Activated CD4-positive, alpha-beta T cell treated with anti-CD3 and anti-CD28 coated beads, Interleukin-2, amount 10 ng/mL, durations not matched to agents 7 days and 5 days (primary cell): ENCODE results near the gene WRNIP1. TPM values are rescaled to one million over a fixed set of nuclear protein-coding genes. Genes with fewer than 3 reads are reported as not detected.
A peak's percentile ranks its signal among the peaks of the same experiment; 100 is the strongest.

Experiments
- CTCF ChIA-PET: fragments of 350-600 bp; sonication (Branson Sonifier 250); formaldehyde crosslinking; loops from one replicate; lab custom pipeline; 2021; ENCODE audit warnings: antibody characterized with exemption; lab: Charles Lee
- POLR2A ChIA-PET: fragments of 350-600 bp; sonication (Branson Sonifier 250); formaldehyde crosslinking; loops from one replicate; lab custom pipeline; 2021; ENCODE audit warnings: antibody characterized with exemption; lab: Charles Lee
- DNase-seq: peaks from one replicate; pipeline ENCODE4 v3.0.0-alpha.2; 2020
- H3K27ac Mint-ChIP-seq: one replicate; pipeline ENCODE4 v1.8.0; 2021; ENCODE audit warnings: mild to moderate bottlenecking, moderate library complexity, mixed read lengths
- H3K27me3 Mint-ChIP-seq: one replicate; pipeline ENCODE4 v1.8.0; 2021; ENCODE audit warnings: mixed read lengths
- H3K36me3 Mint-ChIP-seq: one replicate; pipeline ENCODE4 v1.8.0; 2021; ENCODE audit warnings: low read depth, mixed read lengths
- H3K4me1 Mint-ChIP-seq: one replicate; pipeline ENCODE4 v1.8.0; 2021; ENCODE audit warnings: mixed read lengths
- H3K4me3 Mint-ChIP-seq: one replicate; pipeline ENCODE4 v1.8.0; 2021; ENCODE audit warnings: mild to moderate bottlenecking, moderate library complexity, mixed read lengths
- H3K9me3 Mint-ChIP-seq: one replicate; pipeline ENCODE4 v1.8.0; 2021; ENCODE audit warnings: mixed read lengths
- total RNA-seq, 2 experiments: library from RNA; stranded (reverse); gene quantifications; one replicate each; pipeline ENCODE4 v1.2.3, GENCODE V29; 2021

Gene WRNIP1
- total RNA-seq = 10 to 100 TPM; 48.0 to 50.5 TPM

DNA sequence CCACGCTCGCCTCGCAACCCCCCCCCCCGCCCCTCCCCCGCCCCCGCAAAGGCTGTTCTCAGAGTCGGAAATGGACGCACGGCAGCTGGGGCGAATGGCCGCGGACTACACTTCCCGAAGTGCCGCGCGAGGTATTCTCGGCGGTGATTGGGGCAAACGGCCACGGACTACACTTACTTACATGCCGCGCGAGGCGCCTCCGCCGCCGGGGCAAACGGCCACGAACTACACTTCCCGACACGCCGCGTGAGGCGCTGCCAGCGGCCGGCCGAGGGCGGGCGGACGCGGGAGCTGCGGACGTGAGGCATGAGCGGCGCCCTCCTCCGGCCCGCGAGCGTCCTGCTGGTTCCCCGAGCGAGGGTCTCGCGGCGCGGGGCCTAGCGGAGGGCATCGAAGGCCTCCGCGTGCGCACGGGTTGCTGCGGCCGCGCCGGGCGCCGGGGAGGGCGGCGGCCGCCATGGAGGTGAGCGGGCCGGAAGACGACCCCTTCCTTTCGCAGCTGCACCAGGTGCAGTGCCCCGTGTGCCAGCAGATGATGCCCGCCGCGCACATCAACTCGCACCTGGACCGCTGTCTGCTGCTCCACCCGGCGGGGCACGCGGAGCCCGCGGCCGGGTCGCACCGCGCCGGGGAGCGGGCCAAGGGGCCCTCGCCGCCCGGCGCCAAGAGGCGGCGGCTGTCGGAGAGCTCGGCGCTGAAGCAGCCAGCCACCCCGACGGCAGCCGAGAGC lies at the start of gene WRNIP1:
Gene WRNIP1 (plus strand): TSS at position 228 of the 730 bp plus-strand sequence. CDS start 230 bp downstream, at position 458.
- Mint-ChIP-seq H3K9me3 (no peaks in the 10 kb centered on the region), H3K27me3 (no peaks in the 10 kb centered on the region), H3K4me3 (peak within 1 kb of the TSS; percentile 94), H3K4me1 (peaks cover 56% of the 10 kb centered on the region), H3K36me3 (peaks cover 25% of the 10 kb centered on the region), H3K27ac (peak within 1 kb of the TSS; percentile 96)
- POLR2A ChIA-PET = interaction anchor here (0.7 to 1.7 kb wide), 3 partner anchors 32 to 303 kb away, joined by 3 to 16 read pairs (median 4); partner anchors contain the start of gene RIPK1
- peak; percentile 98 for DNase-seq
- CTCF ChIA-PET = interaction anchor here (0.6 to 3.6 kb wide), 27 partner anchors 8 to 309 kb away, joined by 3 to 22 read pairs (median 4); partner anchors contain the start of genes MYLK4, RIPK1 and SERPINB1

DNA sequence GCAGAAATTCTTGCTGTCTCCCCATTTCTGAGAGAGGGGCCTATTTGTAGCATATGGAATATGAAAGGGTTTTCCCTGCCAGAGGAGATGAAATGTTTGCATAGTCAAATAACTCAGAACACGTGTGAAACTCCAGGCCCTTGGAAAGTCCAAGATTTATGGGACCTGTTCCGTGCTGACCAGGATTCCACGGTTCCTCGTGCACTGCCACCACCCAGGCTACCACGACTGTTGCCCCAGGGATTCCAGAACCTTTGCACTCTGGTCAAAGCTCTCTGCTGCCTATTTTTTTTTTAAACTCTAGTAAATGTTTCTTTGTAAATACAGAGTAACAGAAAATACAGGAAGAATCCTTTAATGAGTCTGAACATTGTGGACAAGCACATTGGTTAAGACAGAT lies 49.5 kb upstream of the WRNIP1 start:
- Mint-ChIP-seq H3K27me3 (peaks cover 8% of the 10 kb centered on the region), H3K4me3 (no peak overlapping the region), H3K4me1 (no peaks in the 10 kb centered on the region), H3K36me3 (no peaks in the 10 kb centered on the region), H3K27ac (no peak overlapping the region), H3K9me3 (no peaks in the 10 kb centered on the region)
- DNase-seq = no peak
- POLR2A ChIA-PET = no interaction called here
- CTCF ChIA-PET = interaction anchor here (1.5 kb wide), 1 partner anchor 31 kb away, joined by 3 read pairs; no protein-coding TSS in a partner anchor

DNA sequence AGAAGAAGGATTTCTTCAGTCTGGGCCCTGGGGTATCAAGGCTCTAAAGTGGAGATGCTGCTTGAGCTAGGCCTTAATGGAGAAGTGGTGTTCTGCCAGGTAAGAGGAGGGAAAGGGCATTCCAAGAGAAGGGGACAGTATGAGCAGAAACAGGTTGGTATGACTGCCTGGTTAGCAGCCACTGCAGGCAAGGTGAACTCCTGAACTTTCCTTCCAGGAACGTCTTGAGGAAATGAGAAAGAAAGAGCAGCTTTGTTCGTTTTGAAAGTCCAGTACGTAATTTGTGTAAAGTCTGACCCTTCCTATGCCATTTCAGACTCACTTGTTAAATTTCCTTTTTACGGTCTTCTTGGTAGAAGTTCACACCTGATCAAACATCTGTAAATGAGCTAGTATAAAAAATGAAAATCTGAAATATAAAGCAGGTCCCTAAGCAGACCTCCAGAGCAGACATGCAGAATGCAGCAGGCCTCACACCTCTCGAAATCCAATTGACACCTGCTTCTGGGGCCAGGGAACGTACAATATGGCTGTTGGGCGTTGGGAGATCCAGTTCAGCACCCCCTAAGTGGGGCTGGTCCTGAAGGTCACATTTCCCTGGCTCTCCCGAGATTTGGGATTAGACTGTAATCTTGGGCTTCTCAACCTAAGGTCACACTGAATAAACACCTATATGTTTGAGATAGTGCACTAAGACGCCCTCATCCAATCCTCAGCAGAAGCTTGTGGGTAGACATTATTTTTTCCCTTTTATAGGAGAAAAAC lies 48.1 kb upstream of the WRNIP1 start:
- POLR2A ChIA-PET = no interaction called here
- peaks cover 2% of the 10 kb centered on the region for H3K27me3 Mint-ChIP-seq
- H3K9me3 Mint-ChIP-seq = no peaks in the 10 kb centered on the region
- CTCF ChIA-PET = interaction anchor here (0.6 kb wide), 1 partner anchor 1135 kb away, joined by 4 read pairs; no protein-coding TSS in a partner anchor
- no peak overlapping the region for H3K4me3 Mint-ChIP-seq
- no peaks in the 10 kb centered on the region for H3K36me3 Mint-ChIP-seq
- no peaks in the 10 kb centered on the region for H3K4me1 Mint-ChIP-seq
- H3K27ac Mint-ChIP-seq = no peak overlapping the region
- DNase-seq = no peak

DNA sequence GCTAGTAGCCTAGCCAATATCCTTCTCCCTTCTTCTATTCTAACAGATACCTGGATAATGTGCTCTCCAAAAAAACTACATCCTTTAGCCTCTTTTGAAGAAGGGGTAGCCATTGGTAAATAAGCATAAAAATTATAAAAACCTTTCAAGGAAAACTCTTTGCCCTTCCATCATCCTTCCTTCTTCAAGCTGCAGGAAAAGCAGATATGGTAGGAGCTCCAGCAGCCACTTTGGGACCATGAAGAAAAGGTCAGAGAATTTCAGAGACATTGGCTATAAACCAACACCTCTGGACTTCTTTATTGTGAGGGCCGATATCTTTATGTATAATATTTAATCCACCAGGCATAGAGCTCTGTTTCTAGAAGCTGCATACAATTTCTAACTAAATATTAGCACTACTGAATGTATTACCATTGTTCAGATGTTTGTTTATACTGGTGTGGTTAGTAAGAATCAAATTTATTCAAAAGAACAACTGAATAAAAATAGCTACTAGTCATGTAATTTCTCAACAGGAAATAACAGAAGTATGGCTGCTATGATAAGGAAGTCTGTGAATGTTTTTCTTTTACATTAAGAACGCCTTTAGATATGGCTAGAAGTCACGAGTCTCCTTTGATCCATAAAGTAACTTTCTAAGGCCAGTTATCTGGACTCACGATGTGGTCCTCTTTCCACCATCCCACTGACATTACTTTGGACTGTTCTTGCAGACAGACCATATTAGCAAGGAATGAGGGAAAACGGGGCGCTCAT lies 46.7 kb upstream of the WRNIP1 start:
- CTCF ChIA-PET = no interaction called here
- Mint-ChIP-seq H3K4me1 (no peaks in the 10 kb centered on the region), H3K36me3 (no peaks in the 10 kb centered on the region), H3K9me3 (peaks cover 2% of the 10 kb centered on the region), H3K27me3 (peaks cover 2% of the 10 kb centered on the region), H3K4me3 (no peak overlapping the region), H3K27ac (no peak overlapping the region)
- POLR2A ChIA-PET = no interaction called here
- DNase-seq = no peak

DNA sequence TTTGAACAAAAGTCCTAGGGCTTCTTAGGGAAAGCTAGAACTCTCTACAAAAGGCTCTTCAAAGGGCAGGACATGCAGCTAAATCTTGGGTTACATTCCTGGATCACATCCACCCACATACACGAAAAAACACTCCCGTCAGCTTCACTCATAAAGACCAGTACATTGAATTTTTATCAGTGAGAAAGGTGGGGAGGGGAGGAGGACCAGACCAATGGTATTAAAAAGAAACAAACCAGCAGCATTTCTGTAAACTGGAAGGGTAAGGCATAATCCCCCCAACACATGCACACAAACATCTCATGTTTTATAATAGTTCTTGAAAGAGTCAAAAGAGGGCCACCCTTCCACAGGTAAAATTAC lies 46.1 kb upstream of the WRNIP1 start:
- DNase-seq = no peak
- peaks cover 2% of the 10 kb centered on the region for H3K9me3 Mint-ChIP-seq
- H3K4me3 Mint-ChIP-seq = no peak overlapping the region
- ChIA-PET CTCF (interaction anchor here (1.0 kb wide), 1 partner anchor 19 kb away, joined by 3 read pairs; no protein-coding TSS in a partner anchor), POLR2A (no interaction called here)
- H3K4me1 Mint-ChIP-seq = no peaks in the 10 kb centered on the region
- no peaks in the 10 kb centered on the region for H3K36me3 Mint-ChIP-seq
- no peak overlapping the region for H3K27ac Mint-ChIP-seq
- peaks cover 2% of the 10 kb centered on the region for H3K27me3 Mint-ChIP-seq

DNA sequence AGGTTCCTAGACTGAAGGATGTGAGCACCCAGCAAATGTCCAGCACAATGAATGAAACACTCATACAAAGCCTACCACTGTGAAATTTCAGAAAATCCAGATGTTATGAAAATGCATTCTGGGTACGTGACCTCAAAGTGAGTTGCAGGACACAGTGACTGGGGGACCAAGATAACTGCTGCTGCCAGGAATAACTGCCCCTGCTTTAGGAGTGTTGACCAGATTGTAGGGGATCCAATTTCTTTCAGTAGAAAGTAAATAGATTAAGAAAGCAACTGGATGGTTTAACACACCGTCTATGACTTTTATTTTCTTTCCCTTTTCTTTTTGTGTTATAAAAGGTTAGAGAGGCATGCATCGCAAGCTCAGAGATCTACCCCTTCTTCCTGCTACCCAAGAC lies 44.0 kb upstream of the WRNIP1 start:
- CTCF ChIA-PET = no interaction called here
- Mint-ChIP-seq H3K27ac (no peak overlapping the region), H3K27me3 (peaks cover 2% of the 10 kb centered on the region), H3K4me3 (no peak overlapping the region), H3K36me3 (no peaks in the 10 kb centered on the region), H3K4me1 (no peaks in the 10 kb centered on the region), H3K9me3 (peaks cover 2% of the 10 kb centered on the region)
- POLR2A ChIA-PET = no interaction called here
- no peak for DNase-seq

DNA sequence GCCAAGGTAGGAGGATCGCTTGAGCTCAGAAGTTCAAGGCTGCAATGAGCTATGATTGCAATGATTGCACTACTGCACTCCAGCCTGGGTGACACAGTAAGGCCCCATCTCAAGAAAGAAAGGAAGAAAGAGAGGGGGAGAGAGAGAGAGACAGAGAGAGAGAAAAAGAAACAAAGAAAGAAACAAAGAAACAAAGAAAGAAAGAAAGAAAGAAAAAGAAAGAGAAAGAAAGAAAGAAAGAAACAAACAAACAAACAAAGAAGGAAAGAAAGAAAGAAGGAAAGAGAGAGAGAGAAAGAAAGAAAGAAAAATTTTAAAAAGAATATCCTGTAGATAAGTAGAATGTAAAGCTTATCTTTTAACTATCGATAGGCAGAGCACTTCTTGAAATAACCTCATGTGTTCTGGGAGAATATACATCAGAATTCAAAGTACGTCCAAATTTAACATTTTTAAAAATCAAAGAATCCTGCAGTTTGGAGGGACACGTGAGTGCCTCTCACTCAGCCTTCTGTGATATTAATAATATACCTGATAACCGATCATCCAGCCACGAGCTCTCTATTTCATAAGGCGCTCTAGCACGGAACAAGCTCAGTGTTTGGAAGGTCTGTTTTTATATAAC lies 39.7 kb upstream of the WRNIP1 start:
- Mint-ChIP-seq H3K27ac (no peak overlapping the region), H3K36me3 (no peaks in the 10 kb centered on the region), H3K9me3 (peaks cover 2% of the 10 kb centered on the region), H3K27me3 (peaks cover 3% of the 10 kb centered on the region), H3K4me3 (no peak overlapping the region), H3K4me1 (no peaks in the 10 kb centered on the region)
- CTCF ChIA-PET = interaction anchor here (1.0 kb wide), 1 partner anchor 13 kb away, joined by 3 read pairs; no protein-coding TSS in a partner anchor
- DNase-seq = no peak
- POLR2A ChIA-PET = no interaction called here

DNA sequence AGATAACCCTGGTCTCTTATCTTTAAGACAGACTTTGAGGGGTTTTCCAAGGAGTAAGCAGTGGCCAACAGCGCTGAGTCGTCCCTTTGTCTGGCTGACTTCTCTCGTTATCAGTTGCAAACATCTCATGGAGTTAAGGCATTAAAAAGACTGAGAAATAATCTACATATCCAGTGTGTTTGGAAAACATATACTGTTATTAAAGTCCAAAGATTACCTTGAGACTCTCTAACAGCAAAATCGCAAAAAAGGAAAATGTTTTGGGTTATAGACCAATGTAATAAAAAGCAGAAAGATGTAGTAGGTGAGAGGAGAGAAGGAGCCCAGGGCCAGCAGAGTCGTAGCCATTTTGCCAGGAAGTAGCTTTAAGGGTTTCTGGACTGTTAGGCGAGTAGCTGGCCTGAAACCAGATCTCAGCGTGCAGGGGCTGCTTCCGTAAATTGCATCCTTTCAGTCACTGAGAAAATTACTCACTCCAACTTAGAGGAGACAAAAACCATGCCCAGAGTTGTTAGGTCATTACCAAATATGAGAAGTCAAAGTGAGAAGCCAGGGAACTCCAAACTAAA lies 39.1 kb upstream of the WRNIP1 start:
- H3K4me1 Mint-ChIP-seq = no peaks in the 10 kb centered on the region
- no peaks in the 10 kb centered on the region for H3K36me3 Mint-ChIP-seq
- peaks cover 3% of the 10 kb centered on the region for H3K27me3 Mint-ChIP-seq
- H3K27ac Mint-ChIP-seq = no peak overlapping the region
- H3K9me3 Mint-ChIP-seq = peaks cover 2% of the 10 kb centered on the region
- no peak for DNase-seq
- POLR2A ChIA-PET = no interaction called here
- CTCF ChIA-PET = no interaction called here
- H3K4me3 Mint-ChIP-seq = no peak overlapping the region

DNA sequence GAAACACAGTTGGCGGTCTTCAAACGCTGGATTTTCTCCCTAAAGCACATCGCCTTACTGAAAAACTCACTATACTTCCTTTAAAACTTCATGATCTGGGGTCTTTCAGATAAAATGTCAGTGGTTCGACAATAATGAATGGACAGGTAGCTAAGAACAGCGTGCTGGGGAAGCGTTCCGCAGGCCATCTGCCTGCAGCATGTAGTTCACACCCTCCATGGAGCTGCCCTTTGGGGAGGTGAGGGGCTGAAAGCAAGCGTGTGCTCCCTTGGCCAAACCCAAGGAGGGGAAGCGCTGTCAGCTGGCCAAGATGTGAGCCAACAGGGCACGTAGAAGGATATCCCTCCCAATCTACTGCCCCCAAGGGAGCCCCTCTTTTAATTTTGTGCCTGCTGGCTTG lies 35.3 kb upstream of the WRNIP1 start:
- POLR2A ChIA-PET = no interaction called here
- no peak overlapping the region for H3K4me3 Mint-ChIP-seq
- H3K9me3 Mint-ChIP-seq = no peaks in the 10 kb centered on the region
- H3K27ac Mint-ChIP-seq = no peak overlapping the region
- DNase-seq = no peak
- no peaks in the 10 kb centered on the region for H3K36me3 Mint-ChIP-seq
- H3K27me3 Mint-ChIP-seq = peaks cover 4% of the 10 kb centered on the region
- CTCF ChIA-PET = no interaction called here
- H3K4me1 Mint-ChIP-seq = peaks cover 9% of the 10 kb centered on the region

DNA sequence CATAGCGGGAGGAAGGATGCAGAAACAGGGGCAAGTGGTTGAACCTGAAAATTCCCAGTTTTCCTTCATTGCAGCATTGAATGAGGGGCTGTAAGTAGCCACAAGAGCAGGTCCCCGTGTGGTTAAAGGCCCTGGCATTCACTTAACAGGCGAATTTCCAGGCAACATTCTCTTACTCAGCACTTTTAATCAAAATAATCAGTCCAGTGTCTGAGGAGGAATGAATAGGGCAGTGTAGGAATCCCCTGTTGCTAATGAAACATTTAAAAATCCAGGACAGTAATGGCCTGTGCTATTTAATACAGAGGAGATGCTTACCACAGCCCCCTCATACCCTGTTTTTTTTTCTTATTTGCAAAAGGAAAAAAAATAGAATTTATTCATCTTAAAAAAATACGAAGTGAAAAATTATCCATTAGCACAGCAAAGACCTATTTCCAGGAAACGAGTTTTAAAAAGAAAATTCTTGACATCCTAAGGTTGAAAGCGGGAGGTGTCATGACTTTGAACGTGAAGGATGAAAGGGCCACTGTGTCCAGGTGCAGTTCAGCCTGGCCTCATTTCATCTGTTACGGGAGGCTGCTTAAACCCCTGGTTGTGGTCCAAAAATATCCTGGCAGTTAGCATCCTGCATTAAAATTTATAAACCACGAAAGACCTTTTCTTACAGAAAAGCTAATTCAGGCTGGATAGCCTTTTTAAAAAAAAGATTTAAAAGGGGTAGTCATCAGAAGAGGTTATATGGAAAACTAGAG lies 34.7 kb upstream of the WRNIP1 start:
- Mint-ChIP-seq H3K36me3 (no peaks in the 10 kb centered on the region), H3K9me3 (no peaks in the 10 kb centered on the region), H3K27me3 (peaks cover 4% of the 10 kb centered on the region), H3K27ac (no peak overlapping the region), H3K4me1 (peaks cover 9% of the 10 kb centered on the region), H3K4me3 (no peak overlapping the region)
- ChIA-PET POLR2A (interaction anchor here (0.7 kb wide), 1 partner anchor 378 kb away, joined by 3 read pairs; no protein-coding TSS in a partner anchor), CTCF (no interaction called here)
- no peak for DNase-seq

DNA sequence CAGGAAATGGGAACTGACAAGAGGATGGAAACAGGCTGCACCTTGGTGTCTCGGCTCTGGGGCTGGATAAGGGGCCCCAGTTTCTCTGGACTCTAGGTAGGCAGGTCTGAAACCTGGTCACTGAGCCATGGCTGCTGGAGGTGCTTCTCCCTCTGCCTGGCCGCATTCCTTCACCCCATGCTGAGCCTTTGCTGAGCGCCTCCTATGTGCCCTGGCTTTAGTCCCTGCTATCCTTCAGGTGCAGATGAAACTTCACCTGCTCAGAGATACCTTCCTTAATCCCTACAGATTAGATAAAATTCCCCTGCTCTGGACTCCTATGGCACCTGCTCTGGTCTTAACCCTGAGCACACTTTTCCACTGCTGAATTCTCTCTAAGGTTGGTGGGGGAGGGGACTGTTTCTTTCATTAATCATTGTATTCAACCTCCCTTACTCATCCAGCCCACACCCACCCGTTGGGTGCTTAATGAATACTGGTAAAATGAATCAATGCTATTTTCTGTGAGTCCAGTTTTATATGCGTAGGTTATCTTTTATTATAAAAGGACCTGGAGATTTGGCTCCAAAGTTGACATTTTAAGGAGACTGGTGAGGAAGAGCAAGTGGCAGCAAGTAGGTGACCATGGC lies 33.8 kb upstream of the WRNIP1 start:
- peaks cover 4% of the 10 kb centered on the region for H3K27me3 Mint-ChIP-seq
- no peak overlapping the region for H3K4me3 Mint-ChIP-seq
- H3K4me1 Mint-ChIP-seq = peaks cover 9% of the 10 kb centered on the region
- H3K9me3 Mint-ChIP-seq = no peaks in the 10 kb centered on the region
- no peak for DNase-seq
- H3K36me3 Mint-ChIP-seq = no peaks in the 10 kb centered on the region
- CTCF ChIA-PET = interaction anchor here (1.4 to 1.5 kb wide), 2 partner anchors 33 to 34 kb away, joined by 3 to 4 read pairs; partner anchors contain the start of gene WRNIP1
- H3K27ac Mint-ChIP-seq = no peak overlapping the region
- POLR2A ChIA-PET = no interaction called here
